Adipose tissue (tissue), 3 donors: Measurements from ENCODE around the gene MYO15A. TPM values are rescaled to one million over a fixed set of nuclear protein-coding genes. Genes with fewer than 3 reads are reported as not detected.

Source experiments
- H3K27ac ChIP-seq: one replicate; pipeline ENCODE4 v1.5.1; 2013; ENCODE audit warnings: low read depth, low read length
- WGBS, 3 donors: extraction: QIAGEN DNeasy Blood & Tissue Kit; methylation state at CpG; one replicate each; pipeline ENCODE4 v1.1.7; 2013; 5-methylcytosine and 5-hydroxymethylcytosine counted together
- polyA plus RNA-seq, 3 donors: library from polyadenylated mRNA; stranded (reverse); fragments of 200-250 nt; gene quantifications; one replicate each; pipeline ENCODE4 v1.2.3, GENCODE V29; 2013
- donor health status: healthy with polysubstance abuse.
- donor health status: Bipolar disorder and iron deficiency.
- donor health status: healthy.

MYO15A gene
- polyA plus RNA-seq, 3 donors: 0.45 to 0.86 (median 0.68) TPM

DNA sequence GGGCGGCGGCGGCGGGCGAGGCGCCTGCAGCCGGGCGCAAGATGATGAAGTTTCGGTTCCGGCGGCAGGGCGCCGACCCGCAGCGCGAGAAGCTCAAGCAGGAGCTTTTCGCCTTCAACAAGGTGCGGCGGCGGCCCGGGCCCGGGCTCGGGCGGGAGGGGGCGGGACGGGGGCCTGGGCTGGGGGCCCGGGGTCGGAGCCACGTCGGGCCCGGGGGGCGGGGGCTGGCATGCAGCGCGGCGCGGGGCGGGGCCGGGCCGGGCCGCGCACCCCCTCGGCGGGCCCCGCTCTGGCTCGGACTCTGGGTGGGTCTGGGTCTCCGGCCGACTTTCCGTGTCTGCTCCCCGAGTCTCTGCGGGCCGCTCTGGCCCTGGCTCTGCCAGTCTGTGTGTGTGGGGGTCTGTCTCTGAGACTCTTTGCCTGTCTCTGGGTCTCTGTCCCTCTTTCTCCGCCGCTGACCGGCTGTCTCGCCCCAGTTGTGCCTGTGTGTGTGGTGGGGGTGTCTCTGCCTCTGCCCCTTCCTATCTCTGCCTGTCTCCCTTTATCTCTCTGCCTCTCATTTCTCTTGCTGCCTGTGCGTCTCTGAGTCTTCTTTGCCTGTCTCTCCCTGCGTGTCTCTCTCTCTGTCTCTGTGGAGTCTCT is 117.2 kb downstream of the MYO15A start:
- WGBS, 3 donors: 0 to 2% (median 0%) methylated on average over 43 to 57 of the region's 57 CpGs
- H3K27ac ChIP-seq: no peak overlapping the region

DNA sequence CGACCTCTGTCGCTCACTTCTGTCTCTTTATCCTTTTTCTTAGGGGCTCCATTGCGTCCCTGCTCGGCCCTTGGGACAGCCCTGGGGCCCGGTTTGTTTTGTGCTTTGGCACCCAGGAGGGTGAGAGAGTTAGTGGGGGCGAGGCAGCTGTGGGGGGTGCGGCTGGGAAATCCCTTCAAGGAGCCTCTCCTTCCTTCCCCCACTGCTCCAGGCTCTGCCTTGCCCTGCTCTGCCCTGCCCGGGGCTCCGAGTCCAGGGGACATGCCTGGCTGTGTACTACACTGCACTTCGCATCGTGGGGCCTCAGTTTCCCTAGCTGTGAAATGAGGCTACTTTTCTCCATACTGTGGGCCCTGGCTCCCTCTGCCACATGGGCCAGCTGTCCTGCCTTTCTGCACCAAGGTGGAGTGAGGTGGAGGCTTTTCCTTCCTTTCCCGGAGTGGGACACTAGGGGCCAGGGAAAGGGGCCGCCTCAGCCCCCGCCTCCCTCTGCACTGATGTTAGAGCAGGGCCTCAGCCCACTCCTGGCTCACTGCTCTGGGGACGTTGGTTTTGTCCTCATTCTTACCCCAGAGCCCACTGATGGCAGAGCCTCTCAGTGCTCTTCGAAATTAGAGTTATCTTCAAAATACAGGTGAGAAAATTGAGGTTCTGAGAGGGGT is 117.9 kb downstream of the MYO15A start:
- H3K27ac ChIP-seq: no peak overlapping the region
- 21 to 38% (median 28%) methylated on average over 16 of the region's 16 CpGs for WGBS, 3 donors

DNA sequence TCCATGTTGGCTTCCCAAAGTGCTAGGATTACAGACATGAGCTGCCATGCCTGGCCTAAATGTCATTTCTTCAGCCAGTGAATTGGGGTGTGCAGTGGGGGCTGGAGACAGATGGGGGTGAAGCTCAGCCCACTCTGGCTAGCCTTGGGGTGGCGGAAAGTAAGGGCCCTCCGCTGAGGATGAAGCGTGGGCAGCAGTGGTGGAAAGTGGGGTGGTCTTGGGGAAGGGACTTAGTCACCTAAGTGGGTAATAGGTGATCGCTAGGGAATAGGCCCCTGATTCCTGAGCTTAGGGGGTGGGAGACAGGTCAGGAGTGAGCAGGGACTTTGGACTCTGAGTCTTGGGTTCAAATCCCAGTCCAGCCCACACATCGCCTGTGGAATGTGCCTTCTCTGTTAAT is 119.1 kb downstream of the MYO15A start:
- 97 to 99% (median 98%) methylated on average over 5 of the region's 5 CpGs for WGBS, 3 donors
- no peak overlapping the region for H3K27ac ChIP-seq

DNA sequence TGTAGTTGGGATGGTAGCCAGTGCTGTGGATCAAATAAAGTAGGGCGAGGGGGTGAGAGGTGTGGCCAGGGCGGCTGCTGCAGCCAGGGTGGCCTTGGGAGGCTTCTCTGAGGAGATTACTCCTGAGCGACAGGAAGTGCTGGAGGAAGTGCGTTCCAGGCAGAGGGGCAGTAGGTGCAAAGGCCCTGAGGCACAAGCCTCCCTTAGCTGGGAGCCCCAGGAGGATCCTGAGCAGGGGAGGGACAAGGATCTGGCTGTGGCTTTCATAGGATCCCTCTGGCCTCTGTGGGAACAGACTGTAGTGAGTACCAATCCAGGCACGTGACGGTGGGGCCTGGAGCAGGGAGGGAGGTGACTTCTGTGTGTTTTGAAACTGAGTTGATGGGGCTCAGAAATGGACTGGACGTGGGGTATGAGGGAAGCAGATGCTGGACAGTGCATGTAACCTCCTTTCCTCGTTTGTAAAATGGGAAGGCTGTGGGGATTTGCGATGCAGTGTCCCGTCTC is 119.7 kb downstream of the MYO15A start:
- H3K27ac ChIP-seq: no peak overlapping the region
- 86 to 91% (median 90%) methylated on average over 10 of the region's 10 CpGs for WGBS, 3 donors

DNA sequence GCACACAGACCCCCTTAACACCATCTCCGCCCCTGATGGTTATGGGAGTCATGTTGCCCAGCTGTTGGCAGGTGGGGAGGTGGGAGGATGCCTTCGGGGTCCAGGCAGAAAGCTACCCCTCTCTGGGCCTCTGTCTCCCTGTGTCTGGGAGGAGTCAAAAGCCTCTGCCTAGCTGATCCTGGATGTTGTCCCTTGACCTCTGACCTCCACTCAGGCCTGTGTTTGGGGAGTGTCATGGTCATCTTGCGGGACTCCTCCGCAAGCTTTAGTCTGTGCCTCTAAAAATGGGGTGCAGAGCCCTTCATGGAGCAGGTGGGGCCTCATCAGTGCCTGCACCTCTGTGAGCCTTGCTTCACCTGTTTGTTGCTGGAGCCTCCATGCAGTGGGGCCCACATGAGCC is 120.7 kb downstream of the MYO15A start:
- no peak overlapping the region for H3K27ac ChIP-seq
- WGBS, 3 donors: 81 to 86% (median 82%) methylated on average over 4 of the region's 4 CpGs

Other genes with a start within 250 kb of the MYO15A start
- gene TOM1L2, start 136.4 kb upstream of the MYO15A start, polyA plus RNA-seq: 10 to 100 TPM; 14.0 to 24.8 (median 16.3) TPM
- 1 to 10 TPM in 2 of 3 donors, under 1 TPM in 1; 0.43 to 3.1 (median 1.9) TPM for gene DRC3, start 135.9 kb upstream of the MYO15A start, polyA plus RNA-seq
- 10 to 100 TPM in 2 of 3 donors, 1 to 10 TPM in 1; 8.8 to 16.5 (median 15.0) TPM for gene ATPAF2, start 69.6 kb upstream of the MYO15A start, polyA plus RNA-seq
- 1 to 10 TPM; 4.8 to 7.9 (median 5.9) TPM for gene GID4, start 69.3 kb upstream of the MYO15A start, polyA plus RNA-seq
- 10 to 100 TPM; 21.8 to 39.3 (median 30.8) TPM for gene DRG2, start 20.8 kb upstream of the MYO15A start, polyA plus RNA-seq
- 10 to 100 TPM; 21.3 to 50.7 (median 24.4) TPM for gene ALKBH5, start 75.1 kb downstream of the MYO15A start, polyA plus RNA-seq
- gene LLGL1, start 116.9 kb downstream of the MYO15A start, polyA plus RNA-seq: 10 to 100 TPM in 1 of 3 donors, 1 to 10 TPM in 2; 5.0 to 13.4 (median 7.9) TPM
- gene FLII, start 150.0 kb downstream of the MYO15A start, polyA plus RNA-seq: 100 to 1,000 TPM; 189 to 228 (median 200) TPM
- gene MIEF2, start 151.9 kb downstream of the MYO15A start, polyA plus RNA-seq: 1 to 10 TPM; 2.2 to 8.5 (median 3.0) TPM
- gene TOP3A, start 206.2 kb downstream of the MYO15A start, polyA plus RNA-seq: 10 to 100 TPM in 2 of 3 donors, 1 to 10 TPM in 1; 6.5 to 16.6 (median 12.5) TPM
- gene SMCR8, start 206.5 kb downstream of the MYO15A start, polyA plus RNA-seq: 1 to 10 TPM; 3.6 to 5.1 (median 3.8) TPM